ENCODE measurements around the gene RHBDL1.

The RHBDL1 gene

DNA sequence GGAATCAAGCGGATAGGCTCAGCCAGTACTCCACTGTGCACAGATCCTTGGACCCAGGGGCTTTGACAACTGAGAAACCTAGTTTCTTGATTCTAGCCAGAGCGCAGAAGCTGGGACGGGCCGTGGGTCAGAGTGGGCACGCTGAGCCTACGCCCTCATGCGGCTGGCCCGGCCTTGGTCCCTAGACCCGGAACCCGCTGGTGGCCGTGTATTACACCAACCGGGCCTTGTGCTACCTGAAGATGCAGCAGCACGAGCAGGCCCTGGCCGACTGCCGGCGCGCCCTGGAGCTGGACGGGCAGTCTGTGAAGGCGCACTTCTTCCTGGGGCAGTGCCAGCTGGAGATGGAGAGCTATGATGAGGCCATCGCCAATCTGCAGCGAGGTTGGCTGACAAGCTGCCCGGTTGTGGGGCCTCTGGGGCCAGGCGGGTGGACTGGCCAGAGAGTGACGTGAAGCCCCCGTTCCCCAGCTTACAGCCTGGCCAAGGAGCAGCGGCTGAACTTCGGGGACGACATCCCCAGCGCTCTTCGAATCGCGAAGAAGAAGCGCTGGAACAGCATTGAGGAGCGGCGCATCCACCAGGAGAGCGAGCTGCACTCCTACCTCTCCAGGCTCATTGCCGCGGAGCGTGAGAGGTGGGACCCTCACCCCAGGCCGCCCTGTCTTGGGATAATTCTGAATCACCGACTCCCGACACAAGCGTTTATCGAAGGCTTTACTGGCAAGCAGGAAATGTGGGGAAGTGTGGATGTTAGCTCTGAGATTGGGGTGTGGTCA, 5.7 kb downstream of the RHBDL1 start:
- H3K9me2 ChIP-seq (replicated peaks; ENCODE audit: low read depth, low read length): no peaks in the 10 kb centered on the region
- H3K9ac ChIP-seq (ENCODE audit: low read depth, low read length, poor library complexity, severe bottlenecking): peak overlapping the region; percentile 76
- H3K4me1 ChIP-seq (ENCODE audit: insufficient read depth, low read length, poor library complexity, severe bottlenecking): peaks cover 4% of the 10 kb centered on the region
- TF ChIP-seq EZH2phosphoT487 (IDR thresholded peaks at IDR 0.05; ENCODE audit: borderline replicate concordance): no peak
- TF ChIP-seq, protein P1, sequence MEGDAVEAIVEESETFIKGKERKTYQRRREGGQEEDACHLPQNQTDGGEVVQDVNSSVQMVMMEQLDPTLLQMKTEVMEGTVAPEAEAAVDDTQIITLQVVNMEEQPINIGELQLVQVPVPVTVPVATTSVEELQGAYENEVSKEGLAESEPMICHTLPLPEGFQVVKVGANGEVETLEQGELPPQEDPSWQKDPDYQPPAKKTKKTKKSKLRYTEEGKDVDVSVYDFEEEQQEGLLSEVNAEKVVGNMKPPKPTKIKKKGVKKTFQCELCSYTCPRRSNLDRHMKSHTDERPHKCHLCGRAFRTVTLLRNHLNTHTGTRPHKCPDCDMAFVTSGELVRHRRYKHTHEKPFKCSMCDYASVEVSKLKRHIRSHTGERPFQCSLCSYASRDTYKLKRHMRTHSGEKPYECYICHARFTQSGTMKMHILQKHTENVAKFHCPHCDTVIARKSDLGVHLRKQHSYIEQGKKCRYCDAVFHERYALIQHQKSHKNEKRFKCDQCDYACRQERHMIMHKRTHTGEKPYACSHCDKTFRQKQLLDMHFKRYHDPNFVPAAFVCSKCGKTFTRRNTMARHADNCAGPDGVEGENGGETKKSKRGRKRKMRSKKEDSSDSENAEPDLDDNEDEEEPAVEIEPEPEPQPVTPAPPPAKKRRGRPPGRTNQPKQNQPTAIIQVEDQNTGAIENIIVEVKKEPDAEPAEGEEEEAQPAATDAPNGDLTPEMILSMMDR (conservative IDR thresholded peaks at IDR 0.05; ENCODE audit: low read length): no peak
- peak overlapping the region; percentile 82 for H3K4me3 ChIP-seq (ENCODE audit: low read length, poor library complexity, severe bottlenecking)
- H4K20me1 ChIP-seq (ENCODE audit: insufficient read depth, low read length, poor library complexity, severe bottlenecking): peaks cover 2% of the 10 kb centered on the region
- H3K36me3 ChIP-seq (ENCODE audit: insufficient read depth, low read length): no peaks in the 10 kb centered on the region
- H3K4me2 ChIP-seq (ENCODE audit: low read depth, low read length, poor library complexity, severe bottlenecking): peak overlapping the region; percentile 73
- peaks cover 16% of the 10 kb centered on the region; the same call in 1 of the 2 replicates for H3K79me2 ChIP-seq (ENCODE audit: insufficient read depth, low read length)
- no peaks in the 10 kb centered on the region for H3F3A ChIP-seq (ENCODE audit: low read depth)
- H3K9me3 ChIP-seq (ENCODE audit: insufficient read depth, low read depth, low read length): no peaks in the 10 kb centered on the region
- H3K27me3 ChIP-seq (ENCODE audit: insufficient read depth, low read length, poor library complexity, severe bottlenecking): no peaks in the 10 kb centered on the region
- no peak overlapping the region for H2AFZ ChIP-seq (ENCODE audit: low read length)

DNA sequence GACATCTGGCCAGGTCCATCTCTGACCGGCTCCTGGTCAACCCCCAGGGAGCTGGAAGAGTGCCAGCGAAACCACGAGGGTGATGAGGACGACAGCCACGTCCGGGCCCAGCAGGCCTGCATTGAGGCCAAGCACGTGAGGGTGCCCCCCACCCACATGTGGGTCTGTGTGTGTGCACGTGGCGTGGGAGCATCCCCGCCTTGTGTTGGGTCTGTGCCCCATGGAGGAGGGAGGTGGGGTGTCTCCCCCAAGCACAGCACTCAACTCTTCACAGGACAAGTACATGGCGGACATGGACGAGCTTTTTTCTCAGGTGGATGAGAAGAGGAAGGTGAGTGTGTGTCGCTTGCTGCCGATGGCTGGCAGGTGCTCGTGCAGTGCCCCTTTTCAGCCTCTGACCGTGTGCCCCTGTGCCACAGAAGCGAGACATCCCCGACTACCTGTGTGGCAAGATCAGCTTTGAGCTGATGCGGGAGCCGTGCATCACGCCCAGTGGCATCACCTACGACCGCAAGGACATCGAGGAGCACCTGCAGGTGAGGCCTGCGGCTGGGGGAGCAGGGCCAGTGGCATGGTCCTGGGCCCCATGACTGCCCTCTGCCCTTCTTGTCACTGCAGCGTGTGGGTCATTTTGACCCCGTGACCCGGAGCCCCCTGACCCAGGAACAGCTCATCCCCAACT, 6.4 kb downstream of the RHBDL1 start:
- H3K27me3 ChIP-seq (ENCODE audit: insufficient read depth, low read length, poor library complexity, severe bottlenecking): no peaks in the 10 kb centered on the region
- no peaks in the 10 kb centered on the region for H3K36me3 ChIP-seq (ENCODE audit: insufficient read depth, low read length)
- H3K79me2 ChIP-seq (ENCODE audit: insufficient read depth, low read length): peaks cover 16% of the 10 kb centered on the region; the same call in 1 of the 2 replicates
- no peak for TF ChIP-seq EZH2phosphoT487 (IDR thresholded peaks at IDR 0.05; ENCODE audit: borderline replicate concordance)
- TF ChIP-seq, protein P1 (conservative IDR thresholded peaks at IDR 0.05; ENCODE audit: low read length): no peak
- H3K9me2 ChIP-seq (replicated peaks; ENCODE audit: low read depth, low read length): no peaks in the 10 kb centered on the region
- H2AFZ ChIP-seq (ENCODE audit: low read length): no peak overlapping the region
- no peaks in the 10 kb centered on the region for H3K9me3 ChIP-seq (ENCODE audit: insufficient read depth, low read depth, low read length)
- H3F3A ChIP-seq (ENCODE audit: low read depth): no peaks in the 10 kb centered on the region
- H4K20me1 ChIP-seq (ENCODE audit: insufficient read depth, low read length, poor library complexity, severe bottlenecking): peaks cover 2% of the 10 kb centered on the region
- H3K9ac ChIP-seq (ENCODE audit: low read depth, low read length, poor library complexity, severe bottlenecking): peak overlapping the region; percentile 76
- H3K4me2 ChIP-seq (ENCODE audit: low read depth, low read length, poor library complexity, severe bottlenecking): peak overlapping the region; percentile 73
- peak overlapping the region; percentile 82 for H3K4me3 ChIP-seq (ENCODE audit: low read length, poor library complexity, severe bottlenecking)
- H3K4me1 ChIP-seq (ENCODE audit: insufficient read depth, low read length, poor library complexity, severe bottlenecking): peaks cover 4% of the 10 kb centered on the region

DNA sequence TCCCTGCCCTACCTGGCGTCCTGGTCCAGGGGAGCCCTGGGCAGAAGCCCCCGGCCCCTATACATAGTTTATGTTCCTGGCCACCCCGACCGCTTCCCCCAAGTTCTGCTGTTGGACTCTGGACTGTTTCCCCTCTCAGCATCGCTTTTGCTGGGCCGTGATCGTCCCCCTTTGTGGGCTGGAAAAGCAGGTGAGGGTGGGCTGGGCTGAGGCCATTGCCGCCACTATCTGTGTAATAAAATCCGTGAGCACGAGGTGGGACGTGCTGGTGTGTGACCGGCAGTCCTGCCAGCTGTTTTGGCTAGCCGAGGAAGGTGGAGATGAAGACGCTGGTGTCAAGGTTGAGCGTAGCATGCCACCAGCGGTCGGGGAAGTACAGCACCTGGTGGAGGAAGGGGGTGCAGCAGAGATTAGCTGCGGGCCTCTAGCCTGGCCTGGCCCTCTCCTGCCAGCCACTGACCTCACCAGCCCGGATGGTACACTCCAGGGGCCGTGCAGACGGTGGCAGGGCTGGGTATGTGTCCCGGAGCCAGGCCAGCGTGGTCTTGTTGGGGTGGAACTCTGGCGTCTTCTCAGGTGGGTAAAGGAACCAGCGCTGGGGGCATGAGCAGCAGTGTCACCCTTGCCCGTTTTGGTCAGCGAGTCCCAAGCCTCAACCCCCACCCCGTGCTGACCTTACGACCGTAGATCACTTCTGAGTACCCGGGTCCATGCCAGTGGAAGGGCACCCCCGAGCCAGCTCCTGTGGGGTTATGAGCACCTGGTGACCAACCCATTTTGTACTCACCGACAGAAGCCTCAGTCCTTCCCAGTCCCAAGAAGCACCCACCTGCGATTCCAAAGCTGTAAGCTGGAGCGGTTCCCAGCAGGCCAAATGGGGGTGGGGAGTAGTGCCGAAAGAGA, 7.3 kb downstream of the RHBDL1 start:
- H3K27me3 ChIP-seq (ENCODE audit: insufficient read depth, low read length, poor library complexity, severe bottlenecking): no peaks in the 10 kb centered on the region
- H3K4me2 ChIP-seq (ENCODE audit: low read depth, low read length, poor library complexity, severe bottlenecking): no peak overlapping the region
- H3K4me3 ChIP-seq (ENCODE audit: low read length, poor library complexity, severe bottlenecking): no peak overlapping the region
- H4K20me1 ChIP-seq (ENCODE audit: insufficient read depth, low read length, poor library complexity, severe bottlenecking): peaks cover 2% of the 10 kb centered on the region
- H3K9me3 ChIP-seq (ENCODE audit: insufficient read depth, low read depth, low read length): no peaks in the 10 kb centered on the region
- H3K9ac ChIP-seq (ENCODE audit: low read depth, low read length, poor library complexity, severe bottlenecking): no peak overlapping the region
- peaks cover 16% of the 10 kb centered on the region; the same call in 1 of the 2 replicates for H3K79me2 ChIP-seq (ENCODE audit: insufficient read depth, low read length)
- H3K36me3 ChIP-seq (ENCODE audit: insufficient read depth, low read length): no peaks in the 10 kb centered on the region
- no peak overlapping the region for H2AFZ ChIP-seq (ENCODE audit: low read length)
- no peaks in the 10 kb centered on the region for H3K9me2 ChIP-seq (replicated peaks; ENCODE audit: low read depth, low read length)
- H3F3A ChIP-seq (ENCODE audit: low read depth): no peaks in the 10 kb centered on the region
- peaks cover 4% of the 10 kb centered on the region for H3K4me1 ChIP-seq (ENCODE audit: insufficient read depth, low read length, poor library complexity, severe bottlenecking)
- TF ChIP-seq EZH2phosphoT487 (IDR thresholded peaks at IDR 0.05; ENCODE audit: borderline replicate concordance): no peak
- TF ChIP-seq, protein P1 (conservative IDR thresholded peaks at IDR 0.05; ENCODE audit: low read length): no peak
